Astrocyte (in vitro differentiated cells and primary cell): ENCODE results near the gene CHAC1. TPM values are rescaled to one million over a fixed set of nuclear protein-coding genes. Genes with fewer than 3 reads are reported as not detected.
"Not testable (repeated sequence)": the region's sequence is repeated elsewhere in the genome, so short reads cannot be mapped to it uniquely, and the experiment has no call there.

ENCODE experiments used
- DNase-seq: peaks from one replicate; pipeline ENCODE4 v3.0.0-alpha.2; 2010; ENCODE audit warnings: low read depth
- FAIRE-seq: peaks from 2 replicates; lab custom pipeline; 2011; peaks lifted over from hg19 to GRCh38; lab: Jason Lieb, UNC
- H2AFZ ChIP-seq: 2 replicates; pipeline ENCODE4 v1.6.0; 2012; ENCODE audit warnings: low read depth, low read length, inconsistent platforms
- H3K27ac ChIP-seq: 2 replicates; pipeline ENCODE4 v1.5.1; 2011; ENCODE audit warnings: low read depth, low read length, inconsistent platforms
- H3K27me3 ChIP-seq: 2 replicates; pipeline ENCODE4 v1.6.0; 2011; ENCODE audit warnings: low read length, inconsistent platforms; ENCODE audit not compliant: insufficient read depth
- H3K36me3 ChIP-seq: 2 replicates; pipeline ENCODE4 v1.5.1; 2011; ENCODE audit warnings: low read length, inconsistent platforms; ENCODE audit not compliant: insufficient read depth
- H3K4me1 ChIP-seq: 2 replicates; pipeline ENCODE4 v1.5.1; 2011; ENCODE audit warnings: low read length, inconsistent platforms; ENCODE audit not compliant: insufficient read depth
- H3K4me2 ChIP-seq: 2 replicates; pipeline ENCODE4 v1.6.0; 2012; ENCODE audit warnings: low read length, inconsistent platforms
- H3K4me3 ChIP-seq: 2 replicates; pipeline ENCODE4 v1.5.1; 2011; ENCODE audit warnings: low read depth, mild to moderate bottlenecking, low read length, inconsistent platforms; ENCODE audit not compliant: insufficient read depth
- H3K79me2 ChIP-seq: 2 replicates; pipeline ENCODE4 v1.6.0; 2012; ENCODE audit warnings: mild to moderate bottlenecking, low read length, inconsistent platforms; ENCODE audit not compliant: insufficient read depth
- H3K9ac ChIP-seq: 2 replicates; pipeline ENCODE4 v1.6.0; 2012; ENCODE audit warnings: mild to moderate bottlenecking, low read length, inconsistent platforms
- H3K9me3 ChIP-seq: 2 replicates; pipeline ENCODE4 v1.5.1; 2012; ENCODE audit warnings: low read depth, mild to moderate bottlenecking, low read length, inconsistent platforms; ENCODE audit not compliant: insufficient read depth
- H4K20me1 ChIP-seq: 2 replicates; pipeline ENCODE4 v1.6.0; 2012; ENCODE audit warnings: low read length, inconsistent platforms; ENCODE audit not compliant: insufficient read depth
- H3K27ac Mint-ChIP-seq: one replicate; pipeline ENCODE4 v1.8.0; 2021; ENCODE audit warnings: mild to moderate bottlenecking, mixed read lengths; ENCODE audit not compliant: unreplicated experiment
- H3K27me3 Mint-ChIP-seq: one replicate; pipeline ENCODE4 v1.8.0; 2021; ENCODE audit warnings: low read depth, mixed read lengths; ENCODE audit not compliant: unreplicated experiment
- H3K36me3 Mint-ChIP-seq: one replicate; pipeline ENCODE4 v1.8.0; 2021; ENCODE audit warnings: low read depth, mixed read lengths; ENCODE audit not compliant: unreplicated experiment
- H3K4me1 Mint-ChIP-seq: one replicate; pipeline ENCODE4 v1.8.0; 2021; ENCODE audit warnings: low read depth, mixed read lengths; ENCODE audit not compliant: unreplicated experiment
- H3K4me3 Mint-ChIP-seq: one replicate; pipeline ENCODE4 v1.8.0; 2021; ENCODE audit warnings: mild to moderate bottlenecking, moderate library complexity, mixed read lengths; ENCODE audit not compliant: unreplicated experiment
- H3K9me3 Mint-ChIP-seq: one replicate; pipeline ENCODE4 v1.8.0; 2021; ENCODE audit warnings: mild to moderate bottlenecking, mixed read lengths; ENCODE audit not compliant: unreplicated experiment
- CTCF ChIP-seq: IDR thresholded peaks from 2 replicates; pipeline ENCODE4 v1.5.1; 2011; ENCODE audit warnings: low read depth, mild to moderate bottlenecking, inconsistent platforms, low read length, moderate library complexity; ENCODE audit not compliant: insufficient read depth
- EZH2 ChIP-seq: IDR thresholded peaks from 2 replicates; pipeline ENCODE4 v1.6.1; 2012; ENCODE audit warnings: mild to moderate bottlenecking, low read length, inconsistent platforms; ENCODE audit not compliant: insufficient read depth
- total RNA-seq: library from RNA; stranded (reverse); gene quantifications from 2 replicates; pipeline ENCODE4 v1.2.1, GENCODE V29; 2021

CHAC1 gene
- total RNA-seq, 1 donor from 2014 or later: 55.9 TPM

- no peaks in the 10 kb centered on the region for H3K4me1 ChIP-seq
- no peak for TF ChIP-seq EZH2
- no peak for TF ChIP-seq CTCF
- no peak overlapping the region for H3K4me2 ChIP-seq
- no peak for DNase-seq
- Mint-ChIP-seq H3K36me3 (peaks cover 37% of the 10 kb centered on the region), H3K27ac (no peak overlapping the region), H3K9me3 (peaks cover 16% of the 10 kb centered on the region), H3K4me1 (peaks cover 21% of the 10 kb centered on the region), H3K27me3 (peaks cover 17% of the 10 kb centered on the region), H3K4me3 (no peak overlapping the region)
- H3K36me3 ChIP-seq: no peaks in the 10 kb centered on the region
- H3K79me2 ChIP-seq: no peaks in the 10 kb centered on the region
- H3K27ac ChIP-seq: no peak overlapping the region
- no peak overlapping the region for H2AFZ ChIP-seq
- no peak for FAIRE-seq
- no peaks in the 10 kb centered on the region for H3K9me3 ChIP-seq
- peaks cover 3% of the 10 kb centered on the region for H3K27me3 ChIP-seq
- peaks cover 10% of the 10 kb centered on the region for H4K20me1 ChIP-seq
- no peak overlapping the region for H3K9ac ChIP-seq
- no peak overlapping the region for H3K4me3 ChIP-seq
These were observed 7.7 kb downstream of the CHAC1 start for GRCh38 chr15:40960925-40961324.

DNA sequence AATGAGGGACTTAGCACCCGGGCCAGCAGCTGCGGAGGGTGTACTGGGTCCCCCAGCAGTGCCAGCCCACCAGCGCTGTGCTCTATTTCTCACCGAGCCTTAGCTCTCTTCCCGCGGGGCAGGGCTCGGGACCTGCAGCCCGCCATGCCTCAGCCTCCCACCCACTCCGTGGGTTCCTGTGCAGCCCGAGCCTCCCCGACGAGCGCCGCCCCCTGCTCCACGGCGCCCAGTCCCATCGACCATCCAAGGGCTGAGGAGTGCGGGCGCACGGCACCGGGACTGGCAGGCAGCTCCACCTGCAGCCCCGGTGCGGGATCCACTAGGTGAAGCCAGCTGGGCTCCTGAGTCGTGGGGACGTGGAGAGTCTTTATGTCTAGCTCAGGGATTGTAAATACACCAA lies 8.5 kb downstream of the CHAC1 start:
- not testable (repeated sequence) for H3K27ac ChIP-seq, H3K4me3 Mint-ChIP-seq, FAIRE-seq

DNA sequence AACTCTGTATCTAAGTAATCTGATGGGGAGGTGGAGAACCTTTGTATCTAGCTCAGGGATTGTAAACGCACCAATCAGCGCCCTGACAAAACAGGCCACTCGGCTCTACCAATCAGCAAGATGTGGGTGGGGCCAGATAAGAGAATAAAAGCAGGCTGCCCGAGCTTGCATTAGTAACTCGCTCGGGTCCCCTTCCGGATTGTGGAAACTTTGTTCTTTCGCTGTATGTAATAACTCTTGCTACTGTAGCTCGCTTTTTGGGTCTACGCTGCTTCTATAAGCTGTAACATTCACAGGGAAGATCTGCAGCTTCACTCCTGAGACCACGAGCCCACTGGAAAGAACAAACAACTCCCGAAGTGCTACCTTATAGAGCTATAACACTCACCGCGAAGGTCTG lies 9.0 kb downstream of the CHAC1 start:
- not testable (repeated sequence) for H3K27ac ChIP-seq, H3K79me2 ChIP-seq, H3K36me3 ChIP-seq, H3K9ac ChIP-seq, DNase-seq, H3K4me1 ChIP-seq, H3K4me3 Mint-ChIP-seq, H4K20me1 ChIP-seq, FAIRE-seq, H3K4me3 ChIP-seq, H2AFZ ChIP-seq, H3K27me3 ChIP-seq, H3K27ac Mint-ChIP-seq, H3K4me2 ChIP-seq, H3K9me3 ChIP-seq
- H3K36me3 Mint-ChIP-seq: peaks cover 34% of the 10 kb centered on the region
- peaks cover 11% of the 10 kb centered on the region for H3K4me1 Mint-ChIP-seq
- peaks cover 21% of the 10 kb centered on the region for H3K27me3 Mint-ChIP-seq
- H3K9me3 Mint-ChIP-seq: peaks cover 14% of the 10 kb centered on the region

More for the DNA sequence above, 8.5 kb downstream of the CHAC1 start:
- not testable (repeated sequence) for H3K27me3 ChIP-seq, H3K27ac Mint-ChIP-seq, DNase-seq, H3K9ac ChIP-seq, H3K9me3 ChIP-seq, H3K4me1 ChIP-seq, H2AFZ ChIP-seq, H3K79me2 ChIP-seq, H4K20me1 ChIP-seq, H3K4me3 ChIP-seq, H3K4me2 ChIP-seq, H3K36me3 ChIP-seq
- Mint-ChIP-seq H3K9me3 (peaks cover 14% of the 10 kb centered on the region), H3K36me3 (peaks cover 34% of the 10 kb centered on the region), H3K27me3 (peaks cover 21% of the 10 kb centered on the region), H3K4me1 (peaks cover 13% of the 10 kb centered on the region)
